Osteoblast (primary cell): Measurements from ENCODE around the gene MTHFSD. TPM values are rescaled to one million over a fixed set of nuclear protein-coding genes. Genes with fewer than 3 reads are reported as not detected.
A peak's percentile ranks its signal among the peaks of the same experiment; 100 is the strongest.

Experiments
- DNase-seq: peaks from one replicate; pipeline ENCODE4 v3.0.0; 2011; ENCODE audit warnings: low spot score, mixed read lengths; ENCODE audit not compliant: insufficient read length; ENCODE audit errors: missing footprints
- H2AFZ ChIP-seq: 2 replicates; pipeline ENCODE4 v1.6.0; 2011; ENCODE audit warnings: mild to moderate bottlenecking, low read length
- H3K27ac ChIP-seq: 2 replicates; pipeline ENCODE4 v1.5.1; 2011; ENCODE audit warnings: mild to moderate bottlenecking, low read depth, low read length, moderate library complexity
- H3K27me3 ChIP-seq: 2 replicates; pipeline ENCODE4 v1.6.0; 2012; ENCODE audit warnings: mild to moderate bottlenecking, control low read depth, inconsistent platforms, low read length, moderate library complexity; ENCODE audit not compliant: insufficient read depth
- H3K36me3 ChIP-seq: 2 replicates; pipeline ENCODE4 v1.5.1; 2011; ENCODE audit warnings: mild to moderate bottlenecking, low read length, control low read depth, moderate library complexity; ENCODE audit not compliant: insufficient read depth
- H3K4me1 ChIP-seq: 2 replicates; pipeline ENCODE4 v1.5.1; 2011; ENCODE audit warnings: mild to moderate bottlenecking, low read length, control low read depth, moderate library complexity; ENCODE audit not compliant: insufficient read depth
- H3K4me2 ChIP-seq: 2 replicates; pipeline ENCODE4 v1.6.0; 2011; ENCODE audit warnings: mild to moderate bottlenecking, low read length; ENCODE audit not compliant: insufficient read depth
- H3K4me3 ChIP-seq: fragments of 200-600 bp; sonication (generic); 3 replicates; pipeline ENCODE4 v1.5.1; 2012; ENCODE audit warnings: mild to moderate bottlenecking, low read length, inconsistent platforms; ENCODE audit not compliant: insufficient read depth
- H3K79me2 ChIP-seq: 2 replicates; pipeline ENCODE4 v1.6.0; 2012; ENCODE audit warnings: mild to moderate bottlenecking, low read length, control low read depth, inconsistent platforms; ENCODE audit not compliant: insufficient read depth
- H3K9me3 ChIP-seq: 2 replicates; pipeline ENCODE4 v1.5.1; 2011; ENCODE audit warnings: low read depth, low read length, control low read depth
- H4K20me1 ChIP-seq: 2 replicates; pipeline ENCODE4 v1.6.0; 2012; ENCODE audit warnings: mild to moderate bottlenecking, low read length, control low read depth; ENCODE audit not compliant: insufficient read depth
- CTCF ChIP-seq: IDR thresholded peaks from 2 replicates; pipeline ENCODE4 v1.5.1; 2011; ENCODE audit warnings: mild to moderate bottlenecking, low read depth, low read length, moderate library complexity; ENCODE audit errors: extremely low read depth
- total RNA-seq: library from RNA; depleted of rRNA; stranded (reverse); fragments of >200 nt; gene quantifications from 2 replicates; pipeline ENCODE4 v1.2.3, GENCODE V29; 2012

Gene MTHFSD
- total RNA-seq, 1 donor, result 18.5 TPM

- peaks cover 92% of the 10 kb centered on the region for H3K79me2 ChIP-seq
- peaks cover 26% of the 10 kb centered on the region for H3K4me1 ChIP-seq
Observed at GRCh38 chr16:86569701-86570447, 14.8 kb upstream of the MTHFSD start.

GRCh38 chr16:86568677-86569623 is 13.9 kb upstream of the MTHFSD start:
- peaks cover 28% of the 10 kb centered on the region for H3K4me1 ChIP-seq
- H3K36me3 ChIP-seq, result peaks cover 51% of the 10 kb centered on the region
- no peak overlapping the region for H2AFZ ChIP-seq
- H3K4me2 ChIP-seq, result peak overlapping the region; percentile 99
- TF ChIP-seq CTCF, result no peak
- no peaks in the 10 kb centered on the region for H3K9me3 ChIP-seq
- H3K79me2 ChIP-seq, result peaks cover 85% of the 10 kb centered on the region
- H4K20me1 ChIP-seq, result peaks cover 3% of the 10 kb centered on the region
- DNase-seq, result peak; percentile 87
- peak overlapping the region; percentile 97 for H3K4me3 ChIP-seq
- H3K27me3 ChIP-seq, result no peaks in the 10 kb centered on the region
- H3K27ac ChIP-seq, result peak overlapping the region; percentile 96

More at GRCh38 chr16:86569701-86570447, 14.8 kb upstream of the MTHFSD start:
- Histone ChIP-seq H3K9me3 (no peaks in the 10 kb centered on the region), H4K20me1 (peaks cover 3% of the 10 kb centered on the region), H3K27me3 (no peaks in the 10 kb centered on the region), H3K36me3 (peaks cover 60% of the 10 kb centered on the region), H3K27ac (peak overlapping the region; percentile 96), H3K4me3 (peak overlapping the region; percentile 97), H2AFZ (no peak overlapping the region), H3K4me2 (peak overlapping the region; percentile 99)
- DNase-seq, result peak; percentile 83
- TF ChIP-seq CTCF, result no peak

GRCh38 chr16:86567701-86568581 is 12.9 kb upstream of the MTHFSD start:
- peaks cover 43% of the 10 kb centered on the region for H3K36me3 ChIP-seq
- peaks cover 29% of the 10 kb centered on the region for H3K4me1 ChIP-seq
- H3K79me2 ChIP-seq, result peaks cover 75% of the 10 kb centered on the region
- no peaks in the 10 kb centered on the region for H3K27me3 ChIP-seq
- peak overlapping the region; percentile 62 for H3K4me2 ChIP-seq
- H3K27ac ChIP-seq, result peak overlapping the region; percentile 96
- H2AFZ ChIP-seq, result no peak overlapping the region
- peak; percentile 92 for DNase-seq
- H3K4me3 ChIP-seq, result peak overlapping the region; percentile 97
- peaks cover 3% of the 10 kb centered on the region for H4K20me1 ChIP-seq
- TF ChIP-seq CTCF, result no peak
- no peaks in the 10 kb centered on the region for H3K9me3 ChIP-seq
